NCI-H345 (cell line): ENCODE data around the gene HSPA4.
"Not testable (repeated sequence)": the region's sequence is repeated elsewhere in the genome, so short reads cannot be mapped to it uniquely, and the experiment has no call there.

Experiments used
- DNase-seq: peaks from one replicate; lab custom pipeline; 2025; lab: John Stamatoyannopoulos, UW

Gene HSPA4

GRCh38 chr5:133050521-133050920, 1.3 kb upstream of the HSPA4 start:
- DNase-seq: no peak

GRCh38 chr5:133051061-133051541, 712 bp upstream of the HSPA4 start:
- no peak for DNase-seq

GRCh38 chr5:133052317-133053175, 733 bp downstream of the HSPA4 start:
- DNase-seq: peak; percentile 34

DNA sequence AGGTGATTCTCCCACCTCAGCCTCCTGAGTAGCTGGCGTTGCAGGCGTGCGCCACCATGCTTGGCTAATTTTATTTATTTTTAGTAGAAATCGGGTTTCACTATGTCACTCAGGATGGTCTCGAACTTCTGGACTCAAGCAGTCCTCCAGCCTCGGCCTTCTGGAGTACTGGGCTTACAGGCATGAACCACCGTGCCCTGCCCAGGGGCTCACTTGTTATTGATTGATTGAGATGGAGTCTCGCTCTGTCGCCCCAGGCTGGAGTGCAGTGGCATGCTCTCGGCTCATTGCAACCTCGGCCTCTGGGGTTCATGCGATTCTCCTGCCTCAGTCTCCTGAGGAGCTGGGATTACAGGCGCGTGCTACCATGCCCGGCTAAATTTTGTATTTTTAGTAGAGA, 1.6 kb downstream of the HSPA4 start:
- DNase-seq: no peak

DNA sequence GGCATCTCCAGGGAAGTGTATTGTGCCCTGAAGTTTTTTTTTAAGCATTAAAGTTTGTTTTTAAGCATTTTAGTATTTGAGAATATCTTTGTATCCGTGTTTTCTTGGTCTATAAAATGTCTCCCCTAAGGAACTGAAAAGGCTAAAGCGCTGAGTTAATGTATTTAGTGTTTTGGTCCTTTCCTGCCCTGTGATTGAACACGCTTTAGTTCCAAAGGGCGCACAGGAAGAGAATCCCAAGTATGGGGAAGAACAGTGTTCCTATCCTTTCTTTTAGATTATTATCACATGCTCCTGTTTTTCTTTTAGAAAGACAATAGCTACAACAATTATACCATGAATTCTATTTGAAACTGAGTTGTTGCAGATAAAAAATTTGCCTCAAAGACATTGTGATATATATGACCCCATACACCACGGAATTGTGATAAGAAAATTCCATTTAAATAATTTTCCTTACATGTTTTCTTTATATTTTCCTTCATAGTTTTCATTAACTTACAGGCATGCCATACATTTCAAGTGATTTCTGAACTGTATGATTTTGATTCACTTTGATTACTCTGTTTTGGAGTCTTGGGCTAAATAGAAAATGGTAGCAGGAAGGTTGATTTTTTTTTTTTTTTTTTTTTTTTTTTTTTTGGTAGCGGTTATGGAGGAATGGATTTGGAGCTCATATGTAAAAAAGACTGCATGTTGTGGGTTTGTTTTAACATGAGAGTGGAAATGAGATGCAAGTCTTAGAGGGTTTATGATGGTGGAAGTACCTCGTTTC, 3.1 kb downstream of the HSPA4 start:
- no peak for DNase-seq

GRCh38 chr5:133056891-133057290, 5.1 kb downstream of the HSPA4 start:
- DNase-seq: no peak

GRCh38 chr5:133059621-133060020, 7.8 kb downstream of the HSPA4 start:
- no peak for DNase-seq

GRCh38 chr5:133062276-133062675, 10.5 kb downstream of the HSPA4 start:
- DNase-seq: no peak

GRCh38 chr5:133063965-133064364, 12.2 kb downstream of the HSPA4 start:
- DNase-seq: no peak

- DNase-seq: no peak
Observed at GRCh38 chr5:133065471-133065870, 13.7 kb downstream of the HSPA4 start.

- DNase-seq: no peak
Observed at GRCh38 chr5:133066045-133066444, 14.2 kb downstream of the HSPA4 start.

- no peak for DNase-seq
Observed at GRCh38 chr5:133072021-133072420, 20.2 kb downstream of the HSPA4 start.

- DNase-seq: no peak
Observed at GRCh38 chr5:133075572-133076536, 24.0 kb downstream of the HSPA4 start.

DNA sequence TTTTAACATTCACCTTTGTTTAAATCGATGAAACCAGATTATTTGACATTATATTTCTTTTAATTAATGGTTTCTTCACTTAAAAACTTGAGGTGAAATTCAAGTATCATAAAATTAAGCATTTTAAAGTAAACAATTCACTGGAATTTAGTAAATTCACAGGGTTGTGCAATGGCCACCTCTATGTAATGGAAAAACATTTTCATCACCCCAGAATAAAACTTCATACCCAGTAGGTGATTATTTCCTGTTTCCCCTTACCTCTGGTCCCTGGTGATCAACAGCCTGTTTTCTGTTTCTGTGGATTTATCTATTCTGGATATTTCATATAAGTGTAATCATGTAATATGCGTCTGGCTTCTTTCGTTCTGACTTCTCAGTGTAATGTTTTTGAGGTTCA, 27.2 kb downstream of the HSPA4 start:
- no peak for DNase-seq

DNA sequence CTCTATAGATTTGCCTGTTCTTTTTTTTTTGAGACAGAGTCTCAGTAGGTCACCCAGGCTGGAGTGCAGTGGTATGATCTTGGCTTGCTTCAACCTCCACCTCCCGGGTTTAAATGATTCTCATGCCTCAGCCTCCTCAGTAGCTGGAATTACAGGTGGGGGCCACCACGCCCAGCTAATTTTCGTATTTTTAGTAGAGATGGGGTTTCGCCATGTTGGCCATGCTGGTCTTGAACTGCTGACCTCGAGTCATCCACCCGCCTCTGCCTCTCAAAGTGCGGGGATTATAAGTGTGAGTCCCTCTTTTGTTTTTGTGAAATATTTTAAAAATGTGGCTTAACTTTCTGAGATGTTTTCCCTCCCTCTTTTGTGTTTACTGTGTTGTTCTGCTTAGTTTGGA, 29.2 kb downstream of the HSPA4 start:
- no peak for DNase-seq

DNA sequence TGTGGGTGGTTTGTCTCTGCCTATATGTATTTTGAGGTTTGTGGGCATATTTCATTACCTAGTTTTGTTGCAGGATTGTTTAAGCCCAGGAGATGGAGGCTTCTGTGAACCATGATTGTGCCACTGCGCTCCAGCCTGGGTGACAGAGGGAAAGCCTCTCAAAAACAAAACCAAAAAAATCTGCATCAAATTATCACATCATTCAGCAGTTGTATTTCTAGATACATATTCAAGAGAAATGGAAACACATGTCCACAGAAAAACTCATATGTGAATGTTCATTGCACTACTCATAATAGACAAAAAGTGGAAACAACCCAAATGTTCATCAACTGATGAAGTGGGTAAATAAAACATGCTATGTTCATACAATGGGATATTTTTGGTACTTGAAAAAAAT, 29.9 kb downstream of the HSPA4 start:
- no peak for DNase-seq

DNA sequence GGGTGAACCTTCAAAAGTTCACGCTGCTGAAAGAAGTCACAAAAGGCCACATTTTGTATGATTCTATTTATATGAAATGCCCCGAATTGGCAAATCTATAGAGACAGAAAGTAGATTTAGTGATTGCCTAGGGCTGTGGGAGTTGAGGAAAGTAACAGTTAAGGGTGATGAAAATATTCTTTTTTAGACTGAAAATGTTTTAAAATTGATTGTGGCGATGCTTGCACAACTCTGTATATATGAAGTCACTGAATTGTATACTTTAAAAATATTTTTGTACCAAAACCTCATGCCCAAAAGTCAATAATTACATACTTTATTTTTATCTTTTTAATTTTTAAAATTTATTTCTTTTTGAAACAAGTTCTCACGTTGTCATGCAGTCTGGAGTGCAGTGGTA, 30.3 kb downstream of the HSPA4 start:
- no peak for DNase-seq

- DNase-seq: no peak
Observed at GRCh38 chr5:133083901-133084300, 32.1 kb downstream of the HSPA4 start.

- not testable (repeated sequence) for DNase-seq
Observed at GRCh38 chr5:133085171-133085570, 33.4 kb downstream of the HSPA4 start.

DNA sequence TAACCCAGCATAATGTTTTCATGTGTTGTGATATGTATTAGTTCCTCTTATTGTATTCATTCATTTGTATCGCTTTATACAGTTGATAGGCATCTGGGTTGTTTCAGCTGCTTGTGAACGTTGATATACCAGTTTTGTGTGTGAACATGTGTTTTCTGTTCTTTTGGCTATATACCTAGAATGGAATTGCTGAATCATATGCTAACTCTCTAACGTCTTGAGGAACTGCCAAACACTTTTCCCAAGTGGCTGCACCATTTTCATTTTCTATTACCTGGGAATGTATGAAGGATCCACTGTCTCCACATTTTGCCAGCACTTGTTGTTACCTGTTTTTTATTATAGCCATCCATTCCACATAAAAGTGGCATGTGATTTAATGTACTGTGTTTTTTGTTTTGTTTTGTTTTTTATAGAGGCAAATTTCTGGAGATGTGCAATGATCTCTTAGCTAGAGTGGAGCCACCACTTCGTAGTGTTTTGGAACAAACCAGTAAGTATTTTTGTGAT, 34.6 kb downstream of the HSPA4 start:
- no peak for DNase-seq

DNA sequence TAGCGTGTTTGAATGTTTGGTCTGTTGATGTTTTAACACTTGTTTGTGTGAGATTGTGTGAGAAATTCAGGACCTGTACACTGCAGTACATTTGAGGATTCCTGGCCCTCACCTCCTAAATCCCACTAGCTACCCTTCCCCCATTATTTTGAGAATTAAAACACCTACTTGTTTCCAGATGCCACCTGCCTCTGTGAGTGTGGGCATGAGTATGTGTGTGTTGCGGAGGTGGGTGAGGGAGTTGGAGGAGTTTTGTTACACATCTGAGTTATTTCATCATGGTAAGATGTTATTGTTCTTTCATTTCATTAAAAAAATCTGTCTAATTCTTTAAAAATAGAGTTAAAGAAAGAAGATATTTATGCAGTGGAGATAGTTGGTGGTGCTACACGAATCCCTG, 36.3 kb downstream of the HSPA4 start:
- no peak for DNase-seq

DNA sequence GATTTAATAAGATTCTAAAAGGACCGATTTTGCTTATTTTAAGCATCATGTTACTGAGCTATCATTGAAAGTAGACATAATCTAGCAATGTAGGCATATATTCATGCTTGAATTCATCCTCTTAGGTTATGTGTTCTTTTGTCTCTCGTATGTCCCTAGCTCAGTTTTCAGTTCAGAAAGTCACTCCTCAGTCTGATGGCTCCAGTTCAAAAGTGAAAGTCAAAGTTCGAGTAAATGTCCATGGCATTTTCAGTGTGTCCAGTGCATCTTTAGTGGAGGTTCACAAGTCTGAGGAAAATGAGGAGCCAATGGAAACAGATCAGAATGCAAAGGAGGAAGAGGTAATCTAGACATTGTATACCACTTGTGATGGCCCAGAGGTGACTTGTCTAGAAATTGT, 39.2 kb downstream of the HSPA4 start:
- DNase-seq: no peak
